Measurements from ENCODE around the gene ATP11A. TPM values are rescaled to one million over a fixed set of nuclear protein-coding genes. Genes with fewer than 3 reads are reported as not detected.
A peak's percentile ranks its signal among the peaks of the same experiment; 100 is the strongest.
"Not testable (repeated sequence)": the region's sequence is repeated elsewhere in the genome, so short reads cannot be mapped to it uniquely, and the experiment has no call there.

The ATP11A gene
- total RNA-seq, 1 experiment from 2014 or later: 8.8 TPM

- peak; percentile 10 for DNase-seq (ENCODE audit: low spot score)
These were observed 148.4 kb downstream of the ATP11A start for GRCh38 chr13:112838038-112838841.

DNA sequence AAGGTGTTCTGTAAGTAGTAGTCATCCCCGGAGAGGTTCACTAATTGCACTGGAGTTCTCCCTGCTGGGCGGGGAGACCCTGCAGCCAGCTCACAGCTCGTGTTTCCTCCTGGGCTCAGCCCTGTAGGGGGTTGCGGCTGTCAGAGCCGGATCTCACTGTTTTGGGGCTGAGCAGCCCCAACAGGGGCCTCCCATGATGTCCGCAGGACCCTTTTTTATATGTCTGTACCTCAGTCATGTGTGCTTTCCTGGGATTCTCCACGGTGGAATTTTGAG is 148.9 kb downstream of the ATP11A start:
- DNase-seq (ENCODE audit: low spot score): no peak

DNA sequence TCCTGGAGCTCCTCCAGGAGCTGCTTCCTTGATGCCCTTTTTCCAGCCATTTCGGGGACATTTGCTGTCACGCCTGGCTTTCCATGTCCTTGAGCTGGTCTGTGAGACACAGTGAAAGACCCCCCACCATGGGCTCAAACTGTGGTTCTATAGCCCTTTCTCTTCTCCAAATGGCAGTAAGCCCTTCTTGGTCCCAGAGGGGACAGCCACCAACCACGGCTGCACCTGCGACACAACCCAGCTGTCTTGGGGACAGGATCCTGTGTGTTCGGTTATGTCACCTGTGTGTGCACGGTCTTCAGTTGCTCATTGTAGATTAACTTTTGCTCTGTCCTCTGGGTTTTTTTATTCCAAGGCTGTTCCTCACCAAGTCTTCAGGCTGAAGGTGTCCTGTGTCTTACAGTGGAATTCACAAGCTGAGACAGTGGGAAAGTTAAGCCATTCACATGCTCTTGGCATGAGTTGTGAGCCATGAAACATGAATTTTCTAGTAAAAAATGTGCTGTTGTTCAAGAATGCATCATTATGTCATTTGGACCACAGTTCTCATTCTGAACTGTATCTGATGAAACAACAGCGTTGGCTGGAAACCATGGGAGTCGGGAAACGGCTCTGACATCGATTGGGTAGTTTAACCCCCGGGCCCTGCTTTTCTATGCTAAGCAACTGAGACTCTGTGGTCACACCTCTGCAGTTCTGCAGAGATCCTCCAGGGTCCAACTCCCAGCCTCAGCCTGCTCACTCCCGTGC is 149.7 kb downstream of the ATP11A start:
- DNase-seq (ENCODE audit: low spot score): no peak

DNA sequence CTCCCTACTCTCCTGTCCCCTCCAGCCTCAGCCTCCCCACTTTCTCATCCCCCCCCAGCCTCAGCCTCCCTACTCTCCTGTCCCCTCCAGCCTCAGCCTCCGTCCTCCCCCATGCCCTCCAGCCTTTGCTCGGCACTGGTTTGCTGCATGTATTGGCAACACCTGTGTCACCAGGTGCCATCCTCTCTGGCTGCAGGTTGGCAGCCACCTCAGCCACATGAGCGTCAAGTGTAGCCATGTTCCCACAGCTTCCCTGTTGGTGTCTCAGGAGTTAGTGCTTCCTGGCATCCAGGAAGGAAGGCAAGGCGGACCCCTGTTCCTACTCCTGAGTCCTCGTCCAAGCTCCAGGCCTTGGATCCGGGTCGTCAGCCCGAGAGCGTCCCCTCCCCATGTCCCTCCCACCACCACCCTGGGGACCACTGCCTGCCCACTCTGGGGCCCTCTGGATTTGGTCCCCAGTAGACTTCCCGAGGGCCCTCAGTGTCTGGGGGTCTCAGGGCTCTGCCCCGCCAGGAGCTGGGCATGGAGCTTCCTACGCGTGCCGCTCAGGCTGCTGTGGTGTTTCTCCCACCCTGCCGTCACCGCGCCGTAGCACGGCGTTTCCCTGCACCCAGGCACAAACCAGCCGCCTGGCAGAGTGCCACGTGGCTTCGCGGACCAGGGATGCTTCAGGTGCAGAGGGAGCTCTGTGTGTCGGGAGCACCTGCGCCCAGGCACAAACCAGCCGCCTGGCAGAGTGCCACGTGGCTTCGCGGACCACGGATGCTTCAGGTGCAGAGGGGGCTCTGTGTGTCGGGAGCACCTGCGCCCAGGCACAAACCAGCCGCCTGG is 150.8 kb downstream of the ATP11A start:
- DNase-seq (ENCODE audit: low spot score): no peak

DNA sequence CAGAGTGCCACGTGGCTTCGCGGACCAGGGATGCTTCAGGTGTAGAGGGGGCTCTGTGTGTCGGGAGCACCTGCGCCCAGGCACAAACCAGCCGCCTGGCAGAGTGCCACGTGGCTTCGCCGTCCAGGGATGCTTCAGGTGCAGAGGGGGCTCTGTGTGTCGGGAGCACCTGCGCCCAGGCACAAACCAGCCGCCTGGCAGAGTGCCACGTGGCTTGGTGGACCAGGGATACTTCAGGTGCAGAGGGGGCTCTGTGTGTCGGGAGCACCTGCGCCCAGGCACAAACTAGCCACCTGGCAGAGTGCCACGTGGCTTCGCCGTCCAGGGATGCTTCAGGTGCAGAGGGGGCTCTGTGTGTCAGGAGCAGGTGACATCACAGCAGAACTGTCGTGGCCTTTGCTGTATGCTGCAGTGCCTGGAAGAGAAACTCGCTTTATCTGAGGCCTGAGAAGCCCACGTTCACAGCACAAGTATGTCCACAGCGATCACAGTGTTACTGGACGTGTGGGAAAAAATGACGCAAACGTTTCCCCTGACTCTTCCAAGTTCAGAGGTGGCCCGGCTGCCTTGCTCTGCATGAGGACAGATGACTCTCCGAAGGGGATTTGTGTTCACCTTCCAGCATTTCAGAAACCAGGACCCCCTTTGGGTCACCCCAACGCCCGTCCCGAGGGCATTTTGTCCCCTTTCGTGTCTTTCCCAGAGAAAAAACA is 151.6 kb downstream of the ATP11A start:
- DNase-seq (ENCODE audit: low spot score): not testable (repeated sequence)

DNA sequence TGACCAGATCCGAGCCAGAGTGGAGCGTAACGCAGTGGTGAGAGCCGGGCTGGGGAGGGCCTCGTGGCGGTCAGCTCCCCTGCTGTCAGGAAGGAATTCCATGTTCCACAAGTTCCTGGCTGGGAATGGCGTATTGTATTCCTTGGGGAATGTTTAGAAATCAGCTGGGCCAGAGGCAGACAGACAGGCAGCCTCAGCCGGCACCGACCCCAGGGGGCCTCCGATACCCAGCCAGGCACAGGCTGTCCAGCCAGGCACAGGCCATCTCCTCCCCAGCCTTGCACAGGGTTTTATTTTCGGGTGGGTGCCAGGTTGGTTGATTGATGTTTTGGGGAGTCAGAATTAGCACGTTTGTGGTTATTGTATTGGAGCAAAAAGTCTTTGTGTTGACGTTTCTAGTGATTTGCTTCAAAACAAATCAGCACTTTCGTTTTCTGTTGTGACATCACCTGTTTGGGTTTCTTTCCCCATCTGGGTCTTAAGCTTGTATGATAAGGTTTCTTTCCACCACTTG is 152.6 kb downstream of the ATP11A start:
- DNase-seq (ENCODE audit: low spot score): peak; percentile 69

GRCh38 chr13:112842931-112843391 is 153.1 kb downstream of the ATP11A start:
- no peak for DNase-seq (ENCODE audit: low spot score)

- DNase-seq (ENCODE audit: low spot score): no peak
These were observed 153.7 kb downstream of the ATP11A start for GRCh38 chr13:112843392-112844111.

DNA sequence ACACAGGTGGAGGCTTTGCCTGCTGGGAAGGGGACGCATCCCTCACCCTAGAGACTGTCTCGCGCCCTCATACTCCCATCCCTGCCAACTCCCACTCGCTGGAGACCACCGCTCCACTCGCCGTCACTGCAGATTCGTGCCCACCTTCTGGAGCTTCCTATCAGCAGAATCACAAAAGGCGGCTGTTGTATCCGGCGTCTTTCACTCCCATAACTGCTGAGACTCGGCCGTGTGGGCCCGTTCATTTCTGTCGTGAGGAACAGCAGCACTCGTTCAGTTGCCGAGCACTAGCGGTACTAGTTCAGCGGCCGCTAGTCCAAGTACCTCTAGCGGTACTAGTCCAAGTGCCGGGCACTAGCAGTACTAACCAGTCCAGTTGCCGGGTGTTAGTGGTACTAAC is 154.6 kb downstream of the ATP11A start:
- no peak for DNase-seq (ENCODE audit: low spot score)

- DNase-seq (ENCODE audit: low spot score): no peak
These were observed 155.0 kb downstream of the ATP11A start for GRCh38 chr13:112844879-112845278.

DNA sequence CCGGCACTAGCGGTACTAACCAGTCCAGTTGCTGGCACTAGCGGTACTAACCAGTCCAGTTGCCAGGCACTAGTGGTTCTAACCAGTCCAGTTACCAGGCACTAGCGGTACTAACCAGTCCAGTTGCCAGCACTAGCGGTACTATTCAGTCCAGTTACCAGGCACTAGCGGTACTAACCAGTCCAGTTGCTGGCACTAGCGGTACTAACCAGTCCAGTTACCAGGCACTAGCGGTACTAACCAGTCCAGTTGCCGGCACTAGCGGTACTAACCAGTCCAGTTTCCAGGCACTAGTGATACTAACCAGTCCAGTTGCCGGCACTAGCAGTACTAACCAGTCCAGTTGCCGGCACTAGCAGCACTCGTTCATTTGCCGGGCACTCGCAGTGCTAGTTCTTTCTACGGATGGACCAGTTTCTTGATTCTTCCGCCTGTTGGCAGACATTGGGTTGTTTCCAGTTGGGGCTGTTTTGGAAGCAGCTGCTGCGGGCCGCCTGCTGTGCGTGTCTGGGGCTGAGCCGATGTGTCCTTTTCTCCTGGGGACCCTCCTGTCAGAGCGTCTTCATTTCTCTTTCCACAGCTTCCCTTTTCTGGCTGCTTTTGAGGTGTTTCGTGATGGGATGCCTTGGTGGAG is 155.8 kb downstream of the ATP11A start:
- no peak for DNase-seq (ENCODE audit: low spot score)

DNA sequence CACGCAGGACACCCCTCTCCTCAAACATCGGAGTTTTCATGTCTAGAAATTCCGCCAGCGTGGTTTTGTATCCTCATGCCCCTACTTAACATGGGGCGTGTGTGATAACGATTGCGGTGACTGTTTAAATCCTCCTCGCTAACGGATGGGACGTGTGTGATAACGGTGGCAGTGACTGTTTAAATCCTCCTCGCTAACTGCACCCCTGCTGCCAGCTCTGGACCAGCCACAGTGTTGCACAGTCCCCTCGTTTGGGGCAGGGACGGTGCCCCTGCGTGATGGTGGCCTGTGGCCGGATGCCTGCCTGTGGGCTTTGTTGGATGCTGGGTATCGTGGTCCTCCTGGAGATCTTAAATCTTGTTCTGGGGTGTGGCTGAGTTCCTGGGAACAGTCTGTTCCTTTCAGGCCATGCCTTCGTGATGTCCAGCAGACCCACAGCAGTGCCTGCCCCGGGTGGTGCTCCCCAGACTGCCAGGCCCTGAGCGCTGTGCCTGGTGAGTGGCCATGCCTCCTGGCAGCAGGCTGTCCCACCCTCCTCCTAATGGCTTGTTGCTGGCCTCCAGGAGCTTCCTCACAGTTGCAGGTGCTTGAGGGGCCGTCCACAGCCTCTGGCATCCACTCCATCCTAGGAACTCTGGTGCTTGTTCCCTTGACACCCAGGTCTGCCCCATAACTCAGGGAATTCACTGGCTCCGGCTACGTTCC is 156.7 kb downstream of the ATP11A start:
- DNase-seq (ENCODE audit: low spot score): no peak

DNA sequence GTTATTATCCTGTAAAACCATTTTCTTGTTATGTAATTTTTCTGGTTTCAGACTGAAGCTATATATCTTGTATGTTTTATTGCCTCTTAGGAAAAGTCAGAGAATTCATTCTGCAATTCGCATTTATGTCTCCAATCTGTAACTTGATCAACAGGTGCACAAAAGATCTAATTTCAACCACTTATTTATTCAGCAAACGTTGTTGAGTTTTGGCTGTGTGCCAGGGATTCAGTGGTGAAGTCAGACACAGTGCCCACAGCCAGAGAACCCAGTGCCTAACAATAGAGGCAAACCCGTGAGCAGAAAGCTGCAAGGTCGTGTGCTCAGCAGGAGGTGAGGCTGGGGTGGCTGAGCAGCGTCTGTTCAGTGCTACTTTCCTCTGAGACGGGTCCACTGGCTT is 159.7 kb downstream of the ATP11A start:
- no peak for DNase-seq (ENCODE audit: low spot score)

DNA sequence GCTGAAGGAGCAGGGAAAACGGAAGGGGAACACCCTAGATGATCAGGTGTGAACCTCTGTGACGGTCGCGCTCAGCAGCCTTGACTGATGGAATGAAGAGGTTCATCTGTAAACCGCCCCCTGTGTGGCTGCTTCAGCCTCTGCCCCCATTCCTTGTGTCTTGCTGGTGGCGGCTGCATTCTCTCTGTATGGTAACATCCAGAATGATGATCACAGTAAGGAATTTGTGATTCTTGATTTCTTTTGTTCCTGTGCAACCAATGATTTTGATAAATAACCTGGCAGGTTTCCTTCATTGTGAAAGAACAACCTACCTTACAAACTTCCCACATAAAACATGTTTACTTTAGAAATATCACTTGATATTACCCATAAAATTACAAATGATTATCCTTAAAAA is 160.4 kb downstream of the ATP11A start:
- no peak for DNase-seq (ENCODE audit: low spot score)

- DNase-seq (ENCODE audit: low spot score): no peak
These were observed 161.5 kb downstream of the ATP11A start for GRCh38 chr13:112851107-112852038.

GRCh38 chr13:112852392-112852791 is 162.6 kb downstream of the ATP11A start:
- DNase-seq (ENCODE audit: low spot score): no peak

GRCh38 chr13:112852808-112853207 is 163.0 kb downstream of the ATP11A start:
- DNase-seq (ENCODE audit: low spot score): no peak

DNA sequence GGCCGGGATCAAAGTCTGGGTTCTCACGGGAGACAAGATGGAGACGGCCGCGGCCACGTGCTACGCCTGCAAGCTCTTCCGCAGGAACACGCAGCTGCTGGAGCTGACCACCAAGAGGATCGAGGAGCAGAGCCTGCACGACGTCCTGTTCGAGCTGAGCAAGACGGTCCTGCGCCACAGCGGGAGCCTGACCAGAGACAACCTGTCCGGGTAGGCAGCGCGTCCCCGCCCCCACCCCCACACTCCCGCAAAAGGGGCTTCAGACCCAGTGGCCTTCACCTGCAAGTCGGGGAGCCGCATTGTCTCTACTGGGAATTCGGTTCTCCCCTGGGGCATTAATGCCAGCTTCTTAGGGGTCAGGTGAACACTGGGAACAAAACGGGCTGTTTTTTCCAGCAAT is 164.5 kb downstream of the ATP11A start:
- DNase-seq (ENCODE audit: low spot score): no peak

DNA sequence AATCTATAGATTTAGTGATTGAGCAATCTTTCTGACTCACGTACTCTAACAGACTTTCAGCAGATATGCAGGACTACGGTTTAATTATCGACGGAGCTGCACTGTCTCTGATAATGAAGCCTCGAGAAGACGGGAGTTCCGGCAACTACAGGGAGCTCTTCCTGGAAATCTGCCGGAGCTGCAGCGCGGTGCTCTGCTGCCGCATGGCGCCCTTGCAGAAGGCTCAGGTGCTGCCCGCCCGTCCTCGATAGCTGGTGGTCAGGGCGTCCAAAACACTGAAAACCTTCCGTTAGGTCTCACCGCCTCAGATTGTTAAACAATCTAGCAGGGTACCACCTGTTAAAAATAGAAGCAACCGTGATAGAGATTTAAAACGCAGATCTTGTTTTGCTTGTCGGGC is 166.0 kb downstream of the ATP11A start:
- DNase-seq (ENCODE audit: low spot score): no peak

All from A172 (cell line).